Activated CD4-positive, alpha-beta T cell treated with anti-CD3 and anti-CD28 coated beads, Interleukin-2, amount 50 U/mL, for 4 hours (primary cell): ENCODE measurements around the gene NFIX.

Source experiments
- DNase-seq, 2 experiments: peaks; one replicate each; pipeline ENCODE4 v3.0.0-alpha.2; 2020

NFIX gene

DNA sequence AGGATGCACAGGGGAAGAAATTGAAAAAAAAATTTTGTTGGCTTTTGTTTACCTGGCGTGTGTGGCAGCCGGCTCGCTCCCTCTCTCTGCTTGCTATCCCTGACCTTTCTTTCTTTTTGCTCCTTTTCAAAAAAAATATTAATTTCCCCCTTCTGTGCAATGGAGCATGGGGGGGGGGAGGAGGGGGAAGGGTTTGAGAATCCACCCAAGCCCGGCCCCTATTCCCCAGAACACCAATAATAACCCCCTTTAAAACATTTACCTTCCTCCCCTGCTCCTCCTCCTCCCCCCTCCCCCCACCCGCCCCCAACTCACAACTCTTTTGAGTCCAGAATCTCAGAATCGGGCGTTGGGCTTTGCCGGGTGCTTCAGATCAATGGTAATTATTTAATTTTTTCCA, 28.4 kb downstream of the NFIX start:
- DNase-seq = no peak

DNA sequence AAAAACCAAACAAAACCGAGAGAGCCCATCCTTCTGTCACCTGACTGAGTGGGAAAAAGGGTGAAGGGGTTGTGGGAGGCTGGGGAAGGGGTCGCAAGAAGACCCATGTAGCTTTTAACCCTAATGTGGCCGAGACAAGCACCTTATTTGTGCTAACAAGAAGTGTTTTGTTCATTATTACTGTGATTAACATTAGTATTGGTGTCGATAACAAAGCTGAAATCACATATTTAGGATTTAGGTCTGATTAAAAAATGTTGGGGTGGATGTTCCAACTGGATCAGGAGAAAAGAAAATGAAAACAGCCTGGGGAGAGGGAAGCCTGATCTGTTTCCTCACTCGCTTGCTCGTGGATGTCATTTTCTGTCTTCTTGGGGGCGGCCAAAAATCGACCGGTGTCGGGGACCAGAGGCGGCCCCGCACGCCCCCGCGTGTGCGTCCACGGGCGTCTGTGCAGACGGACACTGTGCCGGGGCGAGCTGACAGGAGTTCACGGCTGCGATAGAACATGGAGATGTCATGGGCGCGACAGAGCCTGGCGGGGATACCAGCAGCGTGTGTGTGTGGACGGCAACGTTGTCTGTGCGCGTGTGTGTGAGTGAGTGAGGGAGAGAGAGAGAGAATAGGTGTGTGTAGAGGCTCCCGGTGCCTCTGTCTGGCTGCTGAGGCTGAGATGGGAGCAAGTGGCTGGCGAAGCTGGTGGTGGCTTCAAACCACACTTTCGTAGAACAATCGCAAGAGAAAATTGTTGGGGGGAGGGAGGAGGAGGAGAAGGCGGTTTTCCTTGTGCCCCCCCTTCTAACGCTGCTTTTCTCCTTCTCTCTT, 29.1 kb downstream of the NFIX start:
- DNase-seq = no peak

DNA sequence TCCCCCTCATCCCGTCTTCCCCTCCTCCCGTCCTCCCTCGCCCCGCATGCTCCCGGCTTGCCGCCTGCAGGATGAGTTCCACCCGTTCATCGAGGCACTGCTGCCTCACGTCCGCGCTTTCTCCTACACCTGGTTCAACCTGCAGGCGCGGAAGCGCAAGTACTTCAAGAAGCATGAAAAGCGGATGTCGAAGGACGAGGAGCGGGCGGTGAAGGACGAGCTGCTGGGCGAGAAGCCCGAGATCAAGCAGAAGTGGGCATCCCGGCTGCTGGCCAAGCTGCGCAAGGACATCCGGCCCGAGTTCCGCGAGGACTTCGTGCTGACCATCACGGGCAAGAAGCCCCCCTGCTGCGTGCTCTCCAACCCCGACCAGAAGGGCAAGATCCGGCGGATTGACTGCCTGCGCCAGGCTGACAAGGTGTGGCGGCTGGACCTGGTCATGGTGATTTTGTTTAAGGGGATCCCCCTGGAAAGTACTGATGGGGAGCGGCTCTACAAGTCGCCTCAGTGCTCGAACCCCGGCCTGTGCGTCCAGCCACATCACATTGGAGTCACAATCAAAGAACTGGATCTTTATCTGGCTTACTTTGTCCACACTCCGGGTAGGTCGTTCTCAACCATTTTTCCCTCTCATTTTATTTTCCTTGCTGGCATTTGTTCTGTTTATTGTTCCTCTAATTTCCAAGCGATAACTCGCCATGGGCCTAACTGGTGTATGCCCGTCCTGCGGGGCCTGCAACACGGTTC, 29.8 kb downstream of the NFIX start:
- no peak for DNase-seq

DNA sequence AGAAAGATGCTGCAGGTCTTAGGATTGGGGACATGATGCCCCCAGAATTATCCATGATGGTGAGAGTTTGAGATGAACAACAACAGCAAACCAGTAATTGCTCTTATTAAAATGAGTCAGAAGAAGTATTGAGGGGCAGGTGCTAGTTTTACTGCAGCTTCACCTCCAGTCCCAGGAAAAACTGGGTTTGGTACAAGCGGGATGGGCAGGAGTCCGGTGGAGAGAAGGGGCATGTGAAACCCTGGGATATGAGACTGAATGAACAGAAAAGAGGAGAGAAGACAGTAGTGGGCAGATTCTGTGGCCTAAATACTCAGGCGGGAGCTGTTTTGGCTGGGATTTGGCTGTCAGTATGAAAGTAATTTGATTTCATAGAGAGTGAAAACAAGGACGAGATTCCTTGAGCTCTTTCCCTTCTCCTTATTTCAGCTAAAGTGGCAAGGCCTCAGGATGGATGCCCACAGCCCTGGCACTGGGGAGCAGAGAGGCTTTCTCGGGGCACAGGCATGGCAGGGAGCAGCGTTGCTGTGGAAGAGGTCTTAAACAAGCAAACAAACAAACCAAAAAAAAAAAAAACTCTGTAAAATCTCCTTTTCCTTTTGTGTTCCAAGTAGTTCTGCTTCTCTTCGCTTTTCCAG, 30.7 kb downstream of the NFIX start:
- DNase-seq = no peak

DNA sequence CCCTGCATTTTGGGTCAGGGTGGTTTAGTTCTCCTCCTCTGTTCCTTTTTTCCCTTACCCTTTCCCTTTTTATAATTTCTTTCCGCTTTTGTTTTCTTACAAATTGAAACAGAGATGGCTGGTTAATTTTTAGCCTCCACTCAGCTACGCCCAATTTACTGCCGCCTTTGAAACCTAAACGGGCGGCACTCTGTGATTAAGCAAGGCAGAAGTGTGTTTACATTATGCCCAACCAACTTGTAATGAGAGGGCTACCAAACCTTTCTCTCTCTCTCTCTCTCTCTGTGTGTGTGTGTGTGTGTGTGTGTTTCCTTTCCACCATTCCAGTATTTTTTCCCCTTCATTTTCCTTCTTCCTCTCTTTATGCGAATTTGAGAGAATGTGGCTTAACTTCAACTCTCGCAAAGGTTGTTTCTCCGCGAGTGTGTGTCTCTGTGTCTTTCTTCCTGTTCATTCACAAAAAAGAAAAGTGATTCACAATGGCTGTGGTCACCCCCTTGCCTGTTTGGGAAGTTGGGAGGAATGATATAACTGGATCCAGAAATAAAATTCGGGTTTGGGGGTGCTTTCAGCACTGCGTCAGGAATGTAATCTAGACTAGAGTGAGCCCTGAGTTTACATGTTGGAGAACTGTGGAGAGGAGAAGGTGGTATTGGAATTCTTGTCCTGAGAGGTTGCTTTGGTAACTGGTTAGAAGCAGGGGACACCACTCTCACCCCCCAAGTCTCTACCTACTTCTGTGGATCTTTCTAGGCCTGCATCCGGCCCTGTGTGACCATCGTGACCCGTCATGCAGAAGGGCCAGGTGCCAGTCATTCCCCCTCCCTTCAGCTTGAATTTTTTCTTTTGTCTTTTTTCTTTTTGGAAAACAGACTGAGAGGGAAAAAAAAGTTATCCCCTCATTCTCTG, 31.4 kb downstream of the NFIX start:
- no peak for DNase-seq

DNA sequence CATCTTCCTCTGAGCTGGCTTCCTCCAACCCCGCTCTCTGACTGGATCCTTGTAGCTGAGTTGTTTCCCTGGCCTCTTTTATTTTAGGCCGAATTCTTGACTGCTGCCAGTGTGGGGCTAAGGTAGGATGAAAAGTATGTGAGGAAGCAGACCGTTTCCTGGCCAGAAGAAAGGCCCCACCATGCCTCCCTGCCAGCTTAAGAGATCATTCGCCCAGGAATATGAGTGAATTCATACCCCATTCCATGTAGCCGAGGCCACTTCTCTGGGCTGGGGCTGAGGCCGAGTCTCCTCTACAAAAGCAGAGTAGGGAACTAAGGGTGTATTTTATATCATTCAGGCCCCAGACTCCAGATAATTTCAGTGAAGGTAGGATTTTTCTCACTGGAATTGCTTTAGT, 32.3 kb downstream of the NFIX start:
- DNase-seq = no peak

DNA sequence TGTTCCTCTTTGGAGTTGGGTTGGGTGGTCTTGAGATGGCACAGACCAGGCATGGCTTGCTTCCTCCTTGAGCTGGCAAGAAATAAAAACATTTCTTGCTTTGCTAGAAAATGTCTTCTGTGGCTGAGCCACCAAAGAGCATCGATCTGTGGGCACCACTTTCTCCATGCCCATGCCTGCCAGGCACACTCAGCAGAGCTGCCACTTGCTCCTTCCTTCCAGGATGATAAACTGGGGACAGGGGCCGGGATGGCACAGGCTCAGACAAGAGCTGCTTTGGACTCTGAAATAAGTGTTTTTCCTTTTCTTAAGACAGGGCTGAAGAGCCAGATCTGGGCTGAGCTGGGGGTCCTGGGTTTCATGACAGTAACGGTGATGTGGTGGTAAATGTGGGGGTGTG, 32.8 kb downstream of the NFIX start:
- DNase-seq = no peak

DNA sequence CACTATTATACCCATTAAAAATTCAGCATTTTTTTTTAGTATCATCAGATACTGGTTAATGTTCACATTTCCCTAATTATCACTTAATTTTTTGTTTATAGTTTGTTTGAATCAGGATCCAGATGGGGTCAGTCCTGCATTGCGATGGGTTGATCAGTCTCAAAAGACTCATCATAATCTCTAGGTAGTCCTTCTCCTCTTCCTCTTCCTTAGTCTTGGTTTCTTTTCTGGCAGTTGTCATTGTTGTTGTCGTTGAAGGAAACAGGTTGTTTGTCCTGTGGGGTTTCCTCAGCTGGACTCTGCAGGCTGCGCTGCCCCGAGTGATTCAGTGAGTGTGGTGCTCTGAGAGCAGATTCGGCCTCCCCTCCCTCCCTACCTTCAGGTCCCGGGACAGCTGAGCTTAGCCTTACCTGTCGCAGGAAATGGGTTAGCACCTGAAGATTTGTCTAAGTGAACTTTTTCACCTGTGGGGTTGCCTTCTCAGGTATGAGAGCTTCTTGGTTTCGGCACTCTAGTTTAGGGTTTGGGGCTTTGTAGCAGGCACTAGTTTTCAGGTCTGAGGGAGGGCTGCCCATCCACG, 34.1 kb downstream of the NFIX start:
- DNase-seq = no peak

DNA sequence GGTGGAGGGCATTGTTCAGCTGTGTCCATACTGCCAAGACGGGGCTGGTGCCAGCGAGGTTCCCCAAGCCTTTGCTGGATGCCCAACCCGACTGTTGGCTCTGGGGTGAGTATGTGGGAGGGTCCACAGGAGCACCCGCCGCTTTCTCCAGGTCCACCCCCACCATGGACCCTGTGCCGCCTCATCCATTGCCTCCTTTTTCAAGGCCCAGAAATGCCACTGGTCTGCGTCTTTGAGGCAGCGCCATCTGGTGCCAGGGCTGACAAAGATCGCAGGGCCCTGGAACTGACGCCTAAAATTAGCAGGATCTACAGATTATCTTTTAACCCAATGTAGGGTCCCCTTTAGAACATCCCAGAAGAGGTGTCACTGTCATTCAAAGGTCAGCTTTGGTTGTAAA, 34.6 kb downstream of the NFIX start:
- DNase-seq = no peak

DNA sequence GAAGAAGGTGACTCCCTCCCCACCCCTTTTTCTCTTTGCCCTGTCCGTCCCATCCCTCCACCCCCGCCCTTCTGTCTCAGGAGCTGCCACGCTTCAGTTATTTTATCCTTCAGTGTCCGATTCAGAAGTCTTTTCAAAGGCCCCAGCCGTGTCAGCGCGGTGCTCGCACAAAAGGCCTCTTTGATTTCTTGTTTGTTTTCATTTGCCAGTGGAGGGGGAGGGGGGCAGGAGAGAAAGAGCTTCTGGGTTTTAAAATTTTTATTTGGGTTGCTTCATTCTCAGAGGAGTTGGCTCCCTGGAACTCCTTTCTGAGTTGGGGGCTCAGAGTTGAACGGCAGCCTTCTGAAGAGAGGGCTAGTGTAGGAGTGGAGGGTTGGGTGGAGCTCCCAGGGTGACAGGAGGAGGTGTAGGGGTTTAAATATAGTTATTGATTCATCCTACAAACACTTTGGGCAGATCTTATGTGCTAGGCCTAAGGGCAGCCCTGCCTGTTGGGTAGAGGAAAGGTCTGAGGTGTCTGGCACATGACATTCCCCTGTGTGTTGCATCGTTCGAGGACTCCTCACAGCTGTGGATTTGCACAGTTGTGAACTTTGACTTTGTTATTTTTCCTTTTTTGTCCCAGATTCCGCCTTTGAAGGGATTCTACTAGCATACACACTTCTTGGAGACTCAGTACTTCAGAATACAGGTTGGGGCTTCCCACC, 36.8 kb downstream of the NFIX start:
- DNase-seq = no peak

DNA sequence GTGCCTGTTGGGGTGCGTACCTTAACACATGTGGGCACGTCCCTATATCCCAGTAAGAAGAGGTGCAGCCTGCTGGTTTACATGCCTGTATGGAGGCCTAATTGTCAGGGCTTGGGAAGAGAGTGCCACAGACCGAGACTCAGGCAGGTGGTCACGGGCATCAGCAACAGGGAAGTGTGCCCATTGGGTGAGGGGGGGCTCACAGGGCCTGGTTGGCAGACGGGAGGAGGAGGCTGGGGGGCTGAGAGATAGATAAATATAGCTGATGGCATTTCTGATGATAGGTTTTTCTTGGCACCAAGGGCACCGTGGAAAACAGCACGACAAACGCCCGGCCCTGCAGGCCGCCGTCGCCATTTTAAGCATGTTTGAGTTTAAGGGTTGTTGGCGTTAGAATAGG, 37.6 kb downstream of the NFIX start:
- DNase-seq = no peak

DNA sequence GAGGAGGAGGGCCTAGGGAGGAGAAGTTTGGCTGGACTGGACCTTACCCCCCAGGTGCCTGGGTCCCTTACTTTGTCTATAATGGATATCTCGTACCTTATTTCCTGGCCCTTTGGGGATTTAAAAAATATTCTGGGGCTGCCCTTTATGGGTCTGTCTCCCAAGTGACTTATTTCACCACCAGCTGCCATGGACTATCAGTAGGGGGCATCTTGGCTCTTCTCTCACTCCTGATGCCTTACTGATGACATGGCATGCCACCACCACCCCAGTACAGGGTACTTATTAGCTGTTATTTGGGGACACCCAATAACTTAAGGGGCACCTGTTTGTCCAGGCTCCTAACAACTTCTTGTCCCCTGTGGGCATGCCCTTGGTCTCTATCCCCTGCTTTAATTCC, 38.0 kb downstream of the NFIX start:
- no peak for DNase-seq

DNA sequence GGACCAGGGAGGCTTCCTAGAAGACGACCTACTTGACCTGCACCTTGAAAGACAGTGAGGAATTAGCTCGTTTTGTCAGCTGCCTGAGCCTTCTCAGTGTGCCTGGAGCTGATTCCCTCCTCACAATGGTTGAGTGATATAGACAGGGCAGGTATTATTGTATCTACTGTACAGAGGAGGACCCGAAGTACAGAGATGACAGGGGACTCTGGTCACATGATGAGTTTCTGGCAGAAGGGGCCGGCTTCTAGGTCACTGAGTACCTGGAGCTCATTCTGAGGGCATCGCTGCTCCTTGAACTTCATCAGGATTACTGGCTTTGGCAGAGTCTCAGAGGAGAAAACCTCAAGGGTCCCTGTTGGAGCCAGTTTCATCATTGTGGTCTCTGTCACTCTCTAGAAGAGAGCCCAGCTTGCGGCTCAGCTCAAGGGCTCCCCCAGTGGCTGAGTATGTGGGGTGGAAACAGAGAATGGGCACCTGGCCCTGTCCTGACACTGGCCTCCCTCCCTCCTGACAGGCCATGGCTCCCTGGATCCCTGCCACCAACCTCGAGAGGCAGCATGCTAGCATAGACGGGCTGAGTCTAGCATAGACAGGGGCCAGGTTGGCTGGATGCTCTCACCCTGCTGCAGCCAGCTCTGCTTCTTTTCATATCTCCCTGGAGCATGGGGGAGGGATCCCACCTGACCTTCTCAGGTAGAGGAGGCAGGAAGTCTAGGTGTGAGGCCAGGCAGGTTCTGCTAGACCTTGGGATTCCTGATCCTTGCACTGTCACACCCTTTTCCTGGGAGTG, 38.7 kb downstream of the NFIX start:
- DNase-seq = peak; percentile 28 to 36

DNA sequence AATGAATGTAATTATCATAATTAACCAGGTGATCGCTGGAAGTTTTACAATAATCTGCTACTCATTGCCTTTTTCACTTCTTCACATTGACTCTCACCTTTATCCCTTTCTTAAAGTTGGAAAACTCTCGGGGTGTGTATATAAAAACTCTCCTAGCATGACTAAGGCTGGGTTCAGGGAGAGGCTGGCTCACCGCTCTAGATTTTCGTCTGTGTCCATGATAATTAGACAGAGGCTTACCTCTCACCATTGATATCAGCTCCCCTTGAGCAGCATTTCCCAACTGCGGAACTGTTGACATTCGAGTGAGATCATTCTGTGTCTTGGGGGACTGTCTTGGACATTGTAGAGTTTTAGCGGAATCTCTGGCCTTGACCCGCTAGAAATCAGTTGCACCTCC, 39.4 kb downstream of the NFIX start:
- no peak for DNase-seq

DNA sequence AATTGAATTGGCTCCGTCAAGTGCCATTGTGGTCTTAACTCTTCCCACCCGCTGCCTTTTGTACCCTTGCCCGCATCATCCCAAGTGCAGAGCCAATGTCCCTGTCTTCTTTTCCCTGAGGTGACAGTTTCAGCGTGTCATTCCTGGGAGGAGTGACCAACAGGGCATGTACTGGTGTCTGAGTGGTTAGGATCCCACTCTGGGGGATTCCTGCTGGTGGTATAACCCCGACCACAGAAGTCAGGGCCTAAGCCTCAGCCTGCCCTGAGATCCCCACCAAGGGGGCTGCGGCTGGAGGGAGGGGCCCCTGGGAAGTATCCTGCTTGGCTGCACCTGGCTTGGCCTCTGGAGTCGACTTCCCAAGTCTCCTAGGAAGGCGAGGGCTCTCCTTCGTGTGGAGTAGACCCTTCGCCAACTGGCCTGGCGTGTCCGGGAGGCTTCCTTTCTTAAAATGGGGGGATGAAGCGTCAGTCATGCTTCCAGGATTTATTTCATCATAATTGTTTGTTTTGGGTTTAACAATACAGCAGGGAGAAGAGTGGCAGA, 40.6 kb downstream of the NFIX start:
- no peak for DNase-seq

DNA sequence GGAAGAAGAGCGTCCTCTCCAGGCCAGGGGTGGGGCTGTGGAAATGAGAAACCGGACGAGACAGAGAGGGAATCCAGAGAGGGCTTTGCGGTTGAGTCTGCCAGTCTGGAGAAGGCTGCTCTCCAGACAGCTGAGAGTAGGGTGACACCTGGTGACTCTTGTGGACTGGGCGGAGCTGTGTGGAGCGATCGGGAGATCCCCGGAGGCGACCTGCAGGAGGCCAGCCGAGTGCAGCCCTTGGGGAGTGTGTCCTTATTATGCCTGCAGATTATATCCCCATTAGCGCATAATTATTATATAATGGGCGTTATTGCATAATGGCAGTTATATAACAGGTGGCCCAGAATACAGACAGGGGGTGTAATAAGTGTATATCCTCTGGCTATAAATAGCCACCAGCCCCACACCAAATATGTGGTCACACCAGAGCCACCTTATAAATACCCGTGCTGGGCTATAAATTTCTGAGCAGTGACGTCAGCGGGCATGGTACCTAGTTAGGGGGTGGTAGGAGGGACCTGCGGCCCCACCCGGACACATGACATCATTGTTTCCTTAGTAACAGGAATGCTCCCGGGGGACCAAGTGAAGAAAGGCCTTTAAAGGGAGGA, 41.2 kb downstream of the NFIX start:
- DNase-seq = no peak

DNA sequence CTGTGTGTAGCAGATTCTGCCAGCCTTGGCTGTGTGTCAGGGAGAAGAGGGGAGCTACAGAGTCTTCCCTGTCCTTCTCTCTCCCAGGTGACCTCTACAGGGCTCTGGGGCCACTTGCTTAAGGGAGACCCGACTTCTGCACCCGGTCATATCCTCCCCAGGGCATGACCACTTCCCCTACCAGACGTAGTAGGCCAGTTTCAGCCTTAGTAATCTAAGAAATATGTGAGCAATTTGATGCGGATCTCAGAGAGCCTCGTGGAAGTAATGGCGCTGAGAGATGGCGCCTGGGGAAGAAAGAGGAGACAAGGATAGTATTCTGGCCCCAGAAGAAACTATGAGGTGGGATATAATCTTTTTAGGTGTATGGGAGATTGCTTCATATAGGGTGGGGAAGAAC, 41.9 kb downstream of the NFIX start:
- DNase-seq = no peak

DNA sequence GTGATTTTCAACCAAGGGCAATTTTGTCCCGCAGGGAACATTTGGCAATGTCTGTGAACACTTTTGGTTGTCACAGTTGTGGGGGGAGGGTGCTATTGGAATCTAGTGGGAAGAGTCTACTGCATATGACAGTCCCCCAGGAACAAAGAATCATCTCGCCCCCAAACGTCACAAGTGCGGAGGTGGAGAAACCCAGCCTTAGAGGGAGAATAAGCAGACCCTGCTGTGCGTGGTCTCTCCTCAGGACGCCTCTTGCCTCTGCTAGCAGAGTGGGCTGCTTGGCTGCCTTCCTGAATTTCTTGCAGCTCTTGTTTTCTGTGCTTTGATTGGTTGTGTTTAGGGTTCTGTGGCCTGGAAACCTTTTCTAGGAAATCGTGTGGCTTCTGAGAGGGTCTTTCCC, 42.5 kb downstream of the NFIX start:
- no peak for DNase-seq

DNA sequence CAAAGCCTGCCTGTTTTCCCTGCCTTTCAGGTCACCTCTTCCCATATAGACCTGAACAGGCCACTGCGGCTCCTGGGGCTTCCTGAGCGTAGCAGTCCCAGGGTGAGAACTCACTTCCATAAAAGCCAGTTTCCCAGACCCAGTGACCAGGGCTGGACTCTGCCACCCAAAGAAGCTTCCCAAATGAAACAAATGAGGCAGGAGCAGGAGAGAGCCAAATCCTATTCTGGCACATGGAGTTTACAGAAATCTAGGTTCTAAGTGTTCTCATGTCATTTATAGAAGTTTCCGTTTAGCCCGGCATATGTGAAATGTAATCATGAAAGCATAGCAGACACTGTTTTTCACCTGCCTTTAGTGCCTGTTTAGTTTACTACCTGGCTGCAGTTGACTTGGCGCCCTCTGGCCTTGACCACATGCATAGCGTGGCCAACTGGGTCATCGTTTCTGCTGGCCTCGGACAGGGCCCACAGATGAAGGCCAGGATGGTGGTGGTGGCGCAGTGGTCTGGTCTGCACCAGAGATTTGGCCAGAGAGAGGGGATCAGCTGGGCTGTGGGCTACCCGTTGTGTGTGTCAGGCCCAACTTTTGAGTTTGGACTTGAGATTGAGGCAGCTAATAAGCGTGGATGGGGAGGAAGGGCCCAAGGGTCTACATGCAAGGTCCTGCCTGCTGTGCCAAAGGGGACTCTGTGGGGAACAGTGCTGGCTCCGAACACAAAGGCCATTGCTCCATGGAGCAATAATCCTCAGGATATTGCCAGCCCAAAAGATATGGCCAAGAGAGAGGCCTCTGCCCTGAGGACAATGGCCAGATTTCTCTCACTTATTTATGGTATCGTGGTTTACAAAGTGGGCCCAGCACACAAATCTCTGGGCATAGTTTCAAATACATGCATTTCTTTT, 43.3 kb downstream of the NFIX start:
- no peak for DNase-seq
